Measurements from ENCODE around the gene GET3.

GRCh38 chr19:12692960-12693359, 44.3 kb upstream of the GET3 start:
- TF ChIP-seq ZNF121 (CRISPR knock-in tag; IDR thresholded peaks at IDR 0.05) (no peak), CBFB (CRISPR knock-in tag; IDR thresholded peaks at IDR 0.05; ENCODE audit: low read depth) (no peak), CTCF (IDR thresholded peaks at IDR 0.05) (no peak), E2F1 (CRISPR knock-in tag; IDR thresholded peaks at IDR 0.05) (no peak), GABPB1 (CRISPR knock-in tag; IDR thresholded peaks at IDR 0.05) (no peak), NFYB (CRISPR knock-in tag; conservative IDR thresholded peaks at IDR 0.05; ENCODE audit: low read depth) (no peak), ZNF138 (CRISPR knock-in tag; conservative IDR thresholded peaks at IDR 0.05) (no peak), SP1 (CRISPR knock-in tag; conservative IDR thresholded peaks at IDR 0.05) (no peak), TEAD1 (CRISPR knock-in tag; IDR thresholded peaks at IDR 0.05) (no peak), MAX (CRISPR knock-in tag; IDR thresholded peaks at IDR 0.05) (no peak), NR3C1 (CRISPR knock-in tag; conservative IDR thresholded peaks at IDR 0.05; ENCODE audit: low read depth) (no peak), ZNF232 (CRISPR knock-in tag; IDR thresholded peaks at IDR 0.05) (no peak)
